ENCODE results near the gene PTGDR.

Gene PTGDR

DNA sequence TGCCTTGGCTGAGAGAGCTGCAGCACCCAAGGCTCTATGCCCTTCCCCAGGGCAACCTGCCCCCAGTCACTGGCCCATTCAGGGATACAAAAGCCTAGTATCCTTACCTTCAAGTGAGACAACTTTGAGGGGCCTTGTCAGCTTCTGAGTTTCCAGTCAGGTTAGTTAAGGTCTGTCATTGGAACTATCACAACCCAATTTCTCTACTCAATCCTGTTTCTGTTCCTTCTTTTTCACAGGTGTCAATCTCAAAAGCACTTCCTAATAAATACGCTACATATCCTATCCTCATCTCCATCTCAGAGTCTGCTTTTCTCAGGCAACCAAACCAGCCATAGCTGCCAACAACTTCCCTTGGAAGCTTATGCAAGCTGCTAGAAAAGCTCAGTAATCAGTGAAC is 4.9 kb upstream of the PTGDR start:
- no peak for DNase-seq (ENCODE audit: low read depth)
- TF ChIP-seq, protein P1, sequence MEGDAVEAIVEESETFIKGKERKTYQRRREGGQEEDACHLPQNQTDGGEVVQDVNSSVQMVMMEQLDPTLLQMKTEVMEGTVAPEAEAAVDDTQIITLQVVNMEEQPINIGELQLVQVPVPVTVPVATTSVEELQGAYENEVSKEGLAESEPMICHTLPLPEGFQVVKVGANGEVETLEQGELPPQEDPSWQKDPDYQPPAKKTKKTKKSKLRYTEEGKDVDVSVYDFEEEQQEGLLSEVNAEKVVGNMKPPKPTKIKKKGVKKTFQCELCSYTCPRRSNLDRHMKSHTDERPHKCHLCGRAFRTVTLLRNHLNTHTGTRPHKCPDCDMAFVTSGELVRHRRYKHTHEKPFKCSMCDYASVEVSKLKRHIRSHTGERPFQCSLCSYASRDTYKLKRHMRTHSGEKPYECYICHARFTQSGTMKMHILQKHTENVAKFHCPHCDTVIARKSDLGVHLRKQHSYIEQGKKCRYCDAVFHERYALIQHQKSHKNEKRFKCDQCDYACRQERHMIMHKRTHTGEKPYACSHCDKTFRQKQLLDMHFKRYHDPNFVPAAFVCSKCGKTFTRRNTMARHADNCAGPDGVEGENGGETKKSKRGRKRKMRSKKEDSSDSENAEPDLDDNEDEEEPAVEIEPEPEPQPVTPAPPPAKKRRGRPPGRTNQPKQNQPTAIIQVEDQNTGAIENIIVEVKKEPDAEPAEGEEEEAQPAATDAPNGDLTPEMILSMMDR (IDR thresholded peaks at IDR 0.05; ENCODE audit: low read length, missing control alignments): no peak
- no peak overlapping the region for H3K4me3 ChIP-seq (replicated peaks; ENCODE audit: low read depth, low read length)

DNA sequence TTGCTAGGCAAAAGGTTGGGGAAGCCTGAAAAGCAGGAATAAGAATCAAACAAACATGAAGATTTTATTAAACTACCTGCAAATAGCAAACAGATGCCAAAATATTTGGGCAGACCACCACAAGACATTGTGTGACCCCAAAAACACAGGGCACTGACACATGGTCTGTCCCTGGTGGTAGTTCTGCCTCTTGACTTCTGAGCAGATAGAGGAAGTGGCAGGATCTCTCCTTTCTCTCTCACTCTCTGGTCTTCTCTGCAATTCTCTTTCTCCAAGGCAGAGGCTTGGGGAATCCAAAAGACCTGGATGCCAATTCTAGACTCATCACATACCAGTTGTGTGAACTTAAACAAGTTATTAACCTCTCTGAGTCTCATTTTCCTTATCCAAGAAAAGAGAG is 4.3 kb upstream of the PTGDR start:
- no peak overlapping the region for H3K4me3 ChIP-seq (replicated peaks; ENCODE audit: low read depth, low read length)
- TF ChIP-seq, protein P1 (IDR thresholded peaks at IDR 0.05; ENCODE audit: low read length, missing control alignments): no peak
- no peak for DNase-seq (ENCODE audit: low read depth)

DNA sequence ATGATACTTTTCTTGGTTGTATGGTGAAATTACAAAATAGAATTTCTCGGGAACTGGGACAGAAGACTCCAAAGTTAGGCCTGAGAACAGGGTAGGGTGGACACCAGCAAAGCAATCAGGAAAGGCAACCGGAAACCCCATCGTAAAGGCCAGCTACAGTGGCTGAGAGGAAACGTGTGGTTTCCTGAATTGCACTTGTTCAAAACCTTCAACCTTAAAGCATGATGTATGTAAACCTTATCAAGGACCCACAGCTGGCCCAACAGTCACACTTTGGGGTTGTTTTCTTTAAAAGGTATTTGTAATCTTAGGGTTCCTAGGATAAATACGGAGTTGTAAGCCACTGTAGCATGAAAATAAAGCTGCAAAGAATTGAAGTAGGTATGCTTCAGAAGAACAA is 2.2 kb upstream of the PTGDR start:
- H3K4me3 ChIP-seq (replicated peaks; ENCODE audit: low read depth, low read length): no peak overlapping the region
- DNase-seq (ENCODE audit: low read depth): no peak
- TF ChIP-seq, protein P1 (IDR thresholded peaks at IDR 0.05; ENCODE audit: low read length, missing control alignments): no peak

DNA sequence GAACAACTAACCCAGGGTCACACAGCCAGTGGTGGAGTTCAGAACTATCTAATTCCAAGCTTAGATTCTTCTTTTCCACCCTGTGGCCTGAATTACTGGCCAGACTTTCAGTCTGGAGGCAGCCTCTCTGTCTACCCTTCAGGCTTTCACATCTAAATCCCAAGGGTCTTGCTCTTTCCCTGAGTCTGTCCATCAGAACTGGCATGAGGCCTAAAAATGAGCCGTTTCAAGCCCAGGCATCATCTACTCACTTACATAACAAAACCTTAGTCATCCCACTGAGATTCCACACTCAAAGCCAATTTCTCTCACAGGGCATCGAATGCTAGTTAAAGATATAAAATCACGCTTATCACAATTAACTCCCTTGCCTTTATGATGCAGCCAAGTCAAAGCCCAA is 1.3 kb upstream of the PTGDR start:
- H3K4me3 ChIP-seq (replicated peaks; ENCODE audit: low read depth, low read length): no peak overlapping the region
- TF ChIP-seq, protein P1 (IDR thresholded peaks at IDR 0.05; ENCODE audit: low read length, missing control alignments): no peak
- peak; percentile 82 for DNase-seq (ENCODE audit: low read depth)

DNA sequence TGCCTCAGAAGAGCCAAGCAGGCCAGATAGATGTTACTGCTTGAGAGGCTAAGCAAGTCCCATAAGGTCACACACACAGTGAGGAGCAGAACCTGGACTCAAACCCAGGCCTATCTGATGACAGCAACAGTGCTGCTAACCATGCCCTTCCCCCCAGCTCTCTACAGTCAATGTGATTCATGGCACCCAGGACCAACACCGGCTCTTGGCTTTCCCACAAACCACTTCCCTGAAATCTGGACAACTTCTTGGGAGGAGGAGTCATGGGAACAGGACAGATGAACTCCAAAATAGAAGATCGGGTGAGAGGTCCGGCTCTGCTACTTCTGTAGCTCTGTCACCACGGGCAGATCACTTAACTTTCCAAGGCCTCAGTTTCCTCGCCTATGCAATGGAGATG is 716 bp upstream of the PTGDR start:
- TF ChIP-seq, protein P1 (IDR thresholded peaks at IDR 0.05; ENCODE audit: low read length, missing control alignments): no peak
- H3K4me3 ChIP-seq (replicated peaks; ENCODE audit: low read depth, low read length): no peak overlapping the region
- DNase-seq (ENCODE audit: low read depth): peak; percentile 28

DNA sequence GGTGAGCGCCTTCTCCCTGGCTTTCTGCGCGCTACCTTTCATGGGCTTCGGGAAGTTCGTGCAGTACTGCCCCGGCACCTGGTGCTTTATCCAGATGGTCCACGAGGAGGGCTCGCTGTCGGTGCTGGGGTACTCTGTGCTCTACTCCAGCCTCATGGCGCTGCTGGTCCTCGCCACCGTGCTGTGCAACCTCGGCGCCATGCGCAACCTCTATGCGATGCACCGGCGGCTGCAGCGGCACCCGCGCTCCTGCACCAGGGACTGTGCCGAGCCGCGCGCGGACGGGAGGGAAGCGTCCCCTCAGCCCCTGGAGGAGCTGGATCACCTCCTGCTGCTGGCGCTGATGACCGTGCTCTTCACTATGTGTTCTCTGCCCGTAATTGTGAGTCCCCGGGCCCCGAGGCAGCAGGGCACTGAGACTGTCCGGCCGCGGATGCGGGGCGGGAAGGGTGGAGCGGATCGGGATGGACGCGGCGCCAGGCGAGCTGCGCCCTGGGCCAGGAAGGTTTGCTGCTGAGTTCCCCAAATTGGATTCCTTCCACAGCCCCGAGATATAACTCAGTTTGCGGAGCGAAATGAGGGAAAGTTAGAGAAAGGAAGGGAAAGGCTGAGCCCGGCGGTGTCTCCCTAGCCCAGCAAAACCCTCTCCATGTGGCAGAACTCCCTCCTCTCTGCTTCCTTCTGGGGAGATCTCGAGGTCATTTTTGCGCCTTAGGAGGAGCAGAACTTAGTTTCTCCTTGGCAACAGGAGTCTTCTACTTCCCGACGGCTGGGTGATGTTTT is 972 bp downstream of the PTGDR start:
- H3K4me3 ChIP-seq (replicated peaks; ENCODE audit: low read depth, low read length): peak overlapping the region; percentile 28
- TF ChIP-seq, protein P1 (IDR thresholded peaks at IDR 0.05; ENCODE audit: low read length, missing control alignments): no peak
- peak; percentile 17 for DNase-seq (ENCODE audit: low read depth)

DNA sequence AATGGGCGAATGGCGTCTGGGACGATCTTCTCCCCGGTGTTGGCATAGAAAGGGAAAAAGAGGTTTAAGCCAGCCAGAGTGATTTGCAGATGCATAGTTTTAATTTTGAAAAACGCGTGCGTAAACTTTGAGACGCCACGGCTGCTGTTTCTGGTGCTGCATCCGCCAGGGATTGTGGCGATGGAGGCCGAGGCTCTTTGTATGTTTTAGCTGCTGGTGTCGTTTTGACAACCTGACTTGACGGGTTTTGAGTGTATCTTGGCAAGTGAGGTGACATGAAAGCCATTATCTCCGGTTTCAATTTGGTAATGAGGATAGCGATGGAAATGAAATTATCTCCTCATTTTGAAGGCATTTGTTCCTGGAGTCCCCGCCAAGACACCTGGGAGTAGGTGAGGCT is 1.6 kb downstream of the PTGDR start:
- TF ChIP-seq, protein P1 (IDR thresholded peaks at IDR 0.05; ENCODE audit: low read length, missing control alignments): no peak
- no peak overlapping the region for H3K4me3 ChIP-seq (replicated peaks; ENCODE audit: low read depth, low read length)
- DNase-seq (ENCODE audit: low read depth): no peak
